HG03521 (cell line): ENCODE measurements around the gene GFI1.
A peak's percentile ranks its signal among the peaks of the same experiment; 100 is the strongest.
"Not testable (repeated sequence)": the region's sequence is repeated elsewhere in the genome, so short reads cannot be mapped to it uniquely, and the experiment has no call there.

Experiments used
- ATAC-seq: cut with Tn5 transposase; IDR thresholded peaks from one replicate; pipeline ENCODE4 v1.9.1; 2021; ENCODE audit warnings: mild to moderate bottlenecking, moderate library complexity; ENCODE audit not compliant: unreplicated experiment

GFI1 gene

DNA sequence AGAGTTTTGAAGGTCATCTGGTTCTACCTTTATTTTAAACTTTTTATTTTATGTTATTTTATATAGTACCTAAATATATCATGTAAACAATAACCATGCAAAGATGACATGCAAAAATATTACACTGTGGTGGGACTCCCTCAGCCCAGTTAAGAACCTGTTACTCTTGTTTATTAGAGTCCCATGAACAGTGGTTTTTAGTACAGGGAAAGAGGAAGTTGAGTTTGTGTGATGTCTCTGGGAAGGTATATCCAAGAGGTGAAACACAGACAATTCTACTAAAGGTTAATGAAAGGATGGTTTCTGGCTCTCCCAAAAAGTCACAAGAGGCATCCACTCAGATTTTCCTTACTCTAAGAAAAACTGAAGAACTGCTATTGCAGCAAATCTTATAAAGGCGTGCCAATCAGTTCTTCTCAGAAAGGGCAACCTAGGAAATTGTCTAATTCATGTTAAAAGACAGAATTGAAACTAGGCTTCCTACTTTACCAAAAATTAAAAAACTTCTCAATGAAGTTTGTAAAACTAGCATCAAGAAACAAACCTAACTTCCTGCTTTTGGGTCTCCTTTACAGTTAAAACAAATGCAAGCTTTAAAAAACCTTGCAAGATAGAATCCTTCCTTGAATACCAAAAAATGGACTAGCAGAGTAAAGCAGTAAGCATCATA lies 19.9 kb downstream of the GFI1 start:
- ATAC-seq: no peak

DNA sequence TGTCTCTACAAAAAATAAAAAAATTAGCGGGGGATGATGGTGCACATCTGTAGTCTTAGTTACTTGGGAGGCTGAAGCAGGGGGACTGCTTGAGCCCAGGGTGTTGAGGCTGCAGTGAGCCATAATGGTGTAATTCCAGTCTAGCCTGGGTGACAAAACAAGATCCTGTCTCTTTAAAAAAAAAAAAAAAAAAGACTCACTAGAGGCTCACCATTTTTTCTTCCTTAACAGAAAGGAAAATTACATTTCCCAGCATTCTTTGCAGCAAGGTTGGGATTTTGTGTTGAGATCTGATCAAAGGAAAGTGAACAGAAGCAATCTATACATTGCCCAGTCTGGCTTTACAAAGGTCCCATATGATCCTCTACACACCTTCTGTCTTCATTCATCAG lies 21.5 kb downstream of the GFI1 start:
- ATAC-seq: no peak

DNA sequence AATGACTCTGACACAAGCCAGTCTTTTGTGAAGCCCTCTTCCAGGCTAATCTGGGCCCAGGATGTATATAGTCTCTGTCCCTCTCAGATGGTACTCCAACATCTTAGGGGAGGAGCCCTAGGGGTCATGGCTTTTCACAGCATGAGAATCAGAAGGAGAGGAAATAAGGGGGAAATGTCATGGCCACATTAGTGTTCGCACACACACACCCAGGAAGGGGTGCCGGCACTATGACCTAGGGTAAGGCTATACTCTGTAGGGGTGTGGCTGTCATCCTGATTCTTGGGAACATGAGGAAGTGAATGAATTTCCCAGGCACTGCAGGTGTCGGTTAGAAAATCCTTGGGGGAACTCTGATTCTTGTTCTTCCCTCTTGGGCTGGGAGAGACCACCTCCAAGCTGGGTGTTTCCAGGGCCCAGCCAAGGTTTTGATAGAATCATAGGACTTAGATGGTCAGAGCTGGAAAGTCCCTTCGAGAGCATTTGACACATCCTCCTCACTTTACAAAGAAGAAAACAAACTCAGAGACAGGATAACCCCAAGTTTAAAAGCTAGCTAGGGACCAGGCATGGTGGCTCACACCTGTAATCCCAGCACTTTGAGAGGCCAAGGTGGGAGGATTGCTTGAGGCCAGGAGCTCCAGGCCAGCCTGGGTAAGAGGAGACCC lies 22.0 kb downstream of the GFI1 start:
- ATAC-seq: no peak

DNA sequence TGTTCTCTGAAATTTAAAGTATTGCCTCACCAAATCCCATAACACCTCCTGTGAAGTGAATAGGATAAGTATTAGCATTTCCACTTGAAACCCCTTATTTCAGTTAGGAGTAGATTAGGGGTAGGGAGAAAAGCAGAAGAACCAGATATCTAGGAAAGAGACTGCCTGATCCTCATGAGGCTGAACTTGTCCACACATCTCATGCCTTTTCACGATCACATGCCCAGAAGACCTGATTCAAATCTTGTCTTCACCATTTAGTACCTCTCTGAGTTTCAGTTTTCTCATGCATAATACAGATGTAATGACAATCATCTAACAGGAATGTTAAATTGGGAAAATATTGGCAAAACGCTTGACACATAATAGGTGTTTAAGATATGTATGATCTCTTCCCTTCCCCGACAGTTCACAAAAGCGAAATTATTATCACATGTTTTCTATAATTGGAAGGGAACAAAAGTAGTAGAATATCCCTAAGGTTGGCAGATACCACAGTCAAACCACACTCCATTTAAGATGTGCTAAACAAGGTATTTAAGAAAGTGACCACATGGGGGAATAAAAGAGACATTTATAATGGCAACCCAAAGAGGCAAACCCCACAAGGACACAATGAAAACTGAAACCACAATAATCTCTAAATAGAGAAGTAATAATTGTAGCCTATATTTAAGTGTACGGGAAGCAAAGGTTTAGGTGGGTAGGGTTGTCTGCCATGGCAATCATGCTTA lies 25.2 kb downstream of the GFI1 start:
- peak; percentile 64 for ATAC-seq

DNA sequence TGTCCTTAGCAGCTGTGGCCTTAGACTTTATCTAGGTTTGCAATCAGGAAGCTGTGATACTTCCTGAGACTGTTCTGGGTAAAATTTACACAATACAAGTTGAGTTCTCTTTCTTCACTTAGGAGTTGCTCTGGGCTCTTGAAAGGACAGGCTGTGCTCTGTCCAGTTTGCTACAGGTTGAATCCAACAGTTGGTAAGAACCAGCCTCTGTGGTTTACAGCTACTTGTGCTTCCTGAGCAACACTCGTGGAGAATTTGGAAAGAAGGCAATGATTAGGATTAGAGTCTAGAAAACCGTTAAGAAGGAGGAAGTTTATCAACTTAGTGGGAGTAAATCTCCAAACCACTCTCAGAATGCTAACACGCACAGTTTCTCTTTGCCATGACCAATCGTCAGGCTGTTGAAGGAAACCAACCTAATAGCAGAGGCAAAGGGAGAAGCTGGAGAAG lies 26.8 kb downstream of the GFI1 start:
- no peak for ATAC-seq

DNA sequence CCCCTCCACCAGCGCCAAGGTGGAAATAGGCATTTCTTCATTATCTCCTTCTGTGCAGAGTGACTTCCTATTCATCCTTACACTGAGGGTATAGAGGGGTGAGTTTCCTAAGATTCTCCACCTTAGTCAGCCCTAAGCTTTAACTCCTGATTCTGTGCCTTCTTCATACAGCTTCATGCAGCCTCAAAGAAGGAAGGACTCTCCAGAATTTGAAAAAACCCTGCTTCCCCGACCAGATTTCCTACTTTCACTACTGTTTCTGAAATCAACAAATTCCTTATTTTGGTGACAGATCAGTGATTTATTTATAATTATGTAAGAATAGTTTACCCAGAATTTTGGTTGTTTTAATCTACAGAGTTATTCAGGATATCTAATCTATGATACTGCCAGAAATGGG lies 28.6 kb downstream of the GFI1 start:
- no peak for ATAC-seq

DNA sequence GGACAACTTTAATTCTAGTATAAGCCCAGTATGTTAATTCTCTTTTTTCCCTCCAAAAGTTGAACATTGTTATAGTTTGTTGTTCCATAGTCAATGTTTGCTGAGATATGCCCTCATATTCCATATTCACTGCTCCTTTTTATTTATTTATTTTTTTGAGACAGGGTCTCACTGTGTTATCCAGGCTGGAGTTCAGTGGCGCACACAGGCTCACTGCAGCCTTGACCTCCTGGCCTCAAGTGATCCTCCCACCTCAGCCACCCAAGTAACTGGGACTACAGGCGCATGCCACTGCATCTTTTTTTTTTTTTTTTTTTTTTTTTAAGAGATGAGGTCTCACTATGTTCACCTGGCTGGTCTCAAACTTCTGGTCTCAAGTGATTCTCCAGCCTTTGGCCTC lies 38.7 kb downstream of the GFI1 start:
- no peak for ATAC-seq

DNA sequence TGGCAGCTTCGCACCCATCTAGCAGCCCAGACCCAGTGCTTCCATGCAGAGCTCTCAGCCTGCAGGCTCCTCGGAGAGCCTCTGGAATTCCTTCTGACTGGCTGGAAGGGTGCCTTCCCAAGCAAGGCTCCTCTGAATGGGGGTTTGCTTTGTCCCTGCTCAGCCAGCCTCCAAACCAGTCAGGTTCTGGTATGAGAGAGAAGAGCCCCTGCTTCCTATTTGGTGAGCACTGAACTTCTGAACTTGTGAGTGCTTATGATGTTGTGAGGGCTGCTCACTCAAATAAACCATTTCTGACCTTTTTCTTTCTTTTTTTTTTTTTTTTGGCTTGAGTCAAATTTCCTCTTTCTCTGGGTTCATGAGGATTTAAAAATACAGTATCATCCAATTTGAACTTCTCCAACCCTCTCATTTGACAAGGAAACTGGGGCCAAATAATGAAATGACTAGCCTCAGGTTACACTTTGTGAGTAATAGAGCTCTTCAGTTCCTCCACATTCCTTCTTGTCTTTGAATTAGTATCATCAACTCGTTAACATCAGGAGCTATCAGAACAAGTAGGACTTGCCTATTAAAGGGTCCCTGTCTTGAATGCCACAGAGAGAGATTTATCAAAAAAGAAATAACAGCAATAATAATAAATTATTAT lies 39.6 kb downstream of the GFI1 start:
- ATAC-seq: no peak

DNA sequence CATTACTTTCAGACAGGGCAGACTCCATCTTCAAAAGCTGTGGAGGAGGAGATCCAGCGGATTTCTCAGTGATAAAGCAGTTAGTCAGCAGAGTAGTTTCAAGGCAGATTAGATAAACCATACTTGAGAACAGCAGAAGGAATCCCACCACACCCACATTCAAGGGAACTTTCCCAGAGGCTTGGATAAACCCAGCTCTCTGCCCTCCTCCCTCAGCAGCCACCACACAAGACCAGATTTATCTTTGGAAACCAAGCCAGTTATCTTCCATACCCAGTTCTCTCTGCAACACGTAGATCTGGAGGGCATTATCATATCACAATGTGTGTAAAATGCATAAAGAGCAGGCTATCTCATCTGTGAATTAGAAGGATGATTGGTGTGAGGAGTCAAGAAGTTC lies 40.2 kb downstream of the GFI1 start:
- ATAC-seq: no peak

DNA sequence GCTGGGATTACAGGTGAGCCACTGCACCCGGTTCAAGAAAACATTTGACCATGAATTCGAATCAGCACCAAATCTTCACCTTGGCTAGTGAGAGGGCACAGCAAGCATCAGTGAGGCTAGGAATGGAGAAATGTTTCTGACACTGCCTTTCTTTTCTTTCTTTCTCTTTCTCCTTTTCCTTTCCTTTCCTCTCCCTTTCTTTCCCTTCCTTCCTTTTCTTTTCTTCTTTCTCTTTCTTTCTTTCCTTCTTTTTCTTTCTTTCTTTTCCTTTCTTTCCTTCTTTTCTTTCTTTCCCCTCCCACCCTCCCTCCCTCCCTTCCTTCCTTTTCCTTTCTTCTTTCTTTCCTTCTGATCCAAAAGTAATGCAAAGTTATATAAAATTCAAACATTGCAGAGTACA lies 40.9 kb downstream of the GFI1 start:
- no peak for ATAC-seq

DNA sequence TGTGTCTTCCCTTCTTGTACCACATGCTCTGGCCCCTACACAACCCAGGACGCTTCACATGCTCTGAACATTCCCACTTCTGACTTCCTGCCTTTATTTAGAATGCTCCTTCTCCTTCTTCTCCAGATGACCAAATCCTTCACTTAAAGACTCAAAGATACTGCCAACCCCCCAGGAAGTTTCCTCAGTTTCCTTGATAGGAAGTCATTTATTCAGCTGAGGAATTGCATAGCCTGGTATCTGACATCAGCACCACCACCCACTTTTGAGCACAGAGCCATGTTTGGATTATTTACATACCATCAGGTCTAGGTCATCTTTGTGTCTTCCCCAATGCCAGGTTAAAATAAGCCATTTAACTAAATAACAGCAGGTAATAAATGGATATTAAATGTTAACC lies 42.4 kb downstream of the GFI1 start:
- ATAC-seq: no peak

DNA sequence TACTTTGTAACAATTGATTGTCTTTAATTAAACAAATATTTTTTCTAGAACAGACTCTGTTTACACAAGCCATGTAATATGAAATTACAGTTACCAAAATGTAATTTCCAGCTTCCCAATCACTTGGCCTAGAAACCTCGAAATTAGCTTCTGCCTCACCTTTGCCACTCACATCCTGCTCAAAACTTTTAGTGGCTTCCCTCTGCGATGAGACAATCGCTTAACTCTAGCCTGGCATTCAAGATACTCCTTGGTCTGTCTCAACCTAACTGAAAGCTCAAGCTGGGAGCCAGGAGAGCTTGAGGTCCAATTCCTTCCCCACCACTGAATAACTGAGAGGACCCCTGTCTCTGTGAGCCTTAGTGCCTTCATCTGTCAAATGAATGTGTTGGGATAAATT lies 42.8 kb downstream of the GFI1 start:
- ATAC-seq: no peak

DNA sequence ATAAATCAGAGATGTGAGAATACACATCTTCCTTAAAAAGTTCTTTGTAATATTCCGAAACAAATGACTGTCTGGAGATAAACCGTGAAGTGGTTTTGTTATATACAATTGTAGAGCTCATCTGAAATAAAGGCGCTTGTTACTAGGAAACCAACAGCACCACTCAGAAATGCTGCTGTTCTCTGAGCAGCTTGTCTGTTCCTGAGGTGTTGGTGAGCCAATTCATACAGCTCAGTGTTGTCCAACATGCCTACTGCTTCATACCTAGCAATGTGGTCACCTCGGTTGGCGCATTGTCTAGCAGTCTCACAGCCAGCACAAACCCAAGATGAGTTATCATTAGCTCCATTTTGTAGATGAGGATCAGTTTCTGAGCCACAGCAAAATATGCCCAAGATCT lies 44.4 kb downstream of the GFI1 start:
- no peak for ATAC-seq

DNA sequence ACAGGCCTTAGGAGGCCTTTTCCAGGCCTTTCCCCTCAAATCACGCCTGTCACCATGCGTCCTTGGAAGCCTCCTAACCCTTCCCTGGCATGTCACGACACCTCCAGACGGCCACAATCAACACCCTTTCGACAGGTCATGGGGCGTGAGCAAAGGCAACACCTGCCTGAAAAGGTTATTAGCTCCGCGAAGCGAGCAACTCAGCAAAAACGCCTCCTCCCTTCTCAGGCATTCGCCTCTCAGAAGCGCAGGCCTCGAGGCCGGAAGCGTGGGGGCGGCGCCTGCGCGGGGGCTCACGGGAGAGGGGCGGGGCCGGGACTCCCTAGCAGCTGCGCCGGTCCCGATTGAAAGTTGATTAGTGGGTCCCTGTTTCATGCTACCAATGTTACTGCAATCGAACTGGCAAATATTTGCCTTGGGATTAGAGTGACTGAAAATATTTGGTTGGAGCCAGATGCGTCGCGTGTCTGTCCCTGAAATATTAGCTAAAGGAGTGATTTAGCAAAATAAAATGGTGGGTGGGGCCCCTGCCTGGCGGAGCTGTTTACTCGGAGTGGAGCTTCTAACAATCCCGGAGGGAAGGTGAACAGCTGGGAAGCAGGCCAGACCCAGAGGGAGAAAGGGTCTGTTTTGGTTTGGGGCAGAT lies 44.9 kb downstream of the GFI1 start:
- ATAC-seq: no peak

DNA sequence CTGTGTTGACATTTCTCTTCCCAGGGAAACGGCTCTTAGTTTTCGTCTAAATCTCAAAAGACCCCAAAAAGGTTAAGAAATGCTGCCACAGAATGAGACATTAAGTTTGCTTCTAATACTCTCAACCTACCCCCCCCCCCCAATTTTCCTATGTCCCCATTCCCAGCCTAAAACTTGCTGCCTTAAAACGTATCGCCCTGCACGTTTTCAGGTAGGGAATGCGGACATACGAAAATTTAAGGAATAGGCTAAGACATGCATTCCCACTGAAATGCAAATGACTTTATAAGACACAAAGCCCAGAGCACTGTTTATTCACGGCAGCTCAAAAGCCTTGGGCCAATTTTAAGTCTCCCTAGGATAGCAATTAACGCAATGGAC lies 45.4 kb downstream of the GFI1 start:
- no peak for ATAC-seq

DNA sequence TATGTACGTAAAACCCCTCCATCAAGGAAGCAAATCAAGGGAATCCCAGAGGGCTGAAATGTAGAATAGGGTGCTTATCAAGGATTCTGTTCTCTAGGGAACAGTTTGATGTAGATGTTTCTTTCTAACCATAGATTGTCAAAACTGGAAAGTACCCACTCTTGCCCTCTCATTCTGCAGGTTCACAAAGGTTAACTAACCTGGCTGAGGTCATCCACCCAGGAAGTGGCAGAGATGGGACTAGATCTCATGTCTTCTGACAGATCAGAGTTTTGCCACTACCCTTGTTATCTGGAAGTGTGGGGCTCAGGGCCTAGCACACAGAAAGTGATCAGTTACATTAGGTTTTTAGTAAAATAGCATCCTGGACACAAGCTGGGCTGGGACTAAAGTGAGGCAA lies 47.4 kb downstream of the GFI1 start:
- no peak for ATAC-seq

DNA sequence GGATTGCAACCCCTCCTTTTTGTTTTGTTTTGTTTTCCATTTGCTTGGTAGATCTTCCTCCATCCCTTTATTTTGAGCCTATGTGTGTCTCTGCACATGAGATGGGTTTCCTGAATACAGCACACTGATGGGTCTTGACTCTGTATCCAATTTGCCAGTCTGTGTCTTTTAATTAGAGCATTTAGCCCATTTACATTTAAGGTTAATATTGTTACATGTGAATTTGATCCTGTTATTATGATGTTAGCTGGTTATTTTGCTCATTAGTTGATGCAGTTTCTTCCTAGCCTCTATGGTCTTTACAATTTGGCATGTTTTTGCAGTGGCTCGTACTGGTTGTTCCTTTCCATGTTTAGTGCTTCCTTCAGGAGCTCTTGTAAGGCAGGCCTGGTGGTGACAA lies 52.2 kb downstream of the GFI1 start:
- ATAC-seq: not testable (repeated sequence)

DNA sequence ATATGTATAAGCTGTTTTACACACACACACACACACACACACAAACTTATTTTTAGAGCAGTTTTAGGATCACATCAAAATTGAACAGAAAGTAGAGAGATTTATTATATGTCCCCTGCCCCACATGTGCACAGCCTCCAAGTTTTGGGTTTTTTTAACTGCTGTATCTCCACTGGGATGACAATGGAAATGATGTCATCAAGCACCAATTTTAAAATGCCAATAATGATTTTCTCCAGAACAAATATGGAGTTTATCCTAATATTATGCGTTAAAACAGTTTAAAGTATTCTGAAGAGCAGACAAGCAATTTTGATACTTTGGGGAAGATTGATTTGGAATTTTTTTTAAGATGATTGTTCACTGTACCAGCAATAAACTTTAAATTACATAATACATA lies 56.7 kb downstream of the GFI1 start:
- ATAC-seq: no peak

DNA sequence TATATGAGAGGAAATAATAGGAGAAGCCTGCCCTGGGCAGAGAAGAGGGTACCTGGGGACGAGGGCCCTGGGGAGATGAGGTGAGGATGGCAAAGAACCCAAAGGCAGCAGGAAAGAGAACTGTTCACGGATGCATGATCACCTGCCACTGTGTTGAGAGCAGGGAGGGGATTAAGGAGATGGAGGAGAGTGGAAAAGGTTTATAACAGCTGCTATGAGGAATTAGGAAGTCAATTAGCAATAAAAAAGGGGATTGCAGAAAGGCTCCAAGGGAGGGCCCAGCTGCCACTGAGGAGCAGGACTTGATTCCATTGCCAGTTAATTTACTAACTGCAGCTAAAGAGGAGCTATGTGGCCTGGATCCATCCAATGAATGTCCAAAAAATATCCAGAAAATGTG lies 61.1 kb downstream of the GFI1 start:
- no peak for ATAC-seq
